KMS-11 (cell line): Measurements from ENCODE around the gene ADAT1.

Source experiments
- H2AFZ ChIP-seq: fragments of 200-600 bp; sonication (generic); 2 replicates; pipeline ENCODE4 v1.6.1; 2016; ENCODE audit warnings: antibody characterized with exemption, mixed run types, low read depth
- H3K27ac ChIP-seq: fragments of 200-600 bp; sonication (generic); 2 replicates; pipeline ENCODE4 v1.6.1; 2016; ENCODE audit warnings: mild to moderate bottlenecking, mixed run types
- H3K27me3 ChIP-seq: fragments of 200-600 bp; sonication (generic); 2 replicates; pipeline ENCODE4 v1.6.1; 2017; ENCODE audit warnings: mild to moderate bottlenecking, low read depth, mixed run types, moderate library complexity; ENCODE audit not compliant: insufficient read depth
- H3K36me3 ChIP-seq: fragments of 200-600 bp; sonication (generic); 2 replicates; pipeline ENCODE4 v1.6.1; 2017; ENCODE audit warnings: mild to moderate bottlenecking, mixed run types; ENCODE audit not compliant: insufficient read depth
- H3K4me1 ChIP-seq: fragments of 200-600 bp; sonication (generic); 2 replicates; pipeline ENCODE4 v1.6.1; 2016; ENCODE audit warnings: mild to moderate bottlenecking, low read depth, mixed run types; ENCODE audit not compliant: poor library complexity, severe bottlenecking
- H3K4me2 ChIP-seq: fragments of 200-600 bp; sonication (generic); 2 replicates; pipeline ENCODE4 v1.7.0; 2016; ENCODE audit warnings: mild to moderate bottlenecking, mixed run types
- H3K4me3 ChIP-seq: fragments of 200-600 bp; sonication (generic); IDR thresholded peaks from 2 replicates; pipeline ENCODE4 v1.6.1; 2017; ENCODE audit warnings: low read depth, low read length, mixed read lengths; ENCODE audit not compliant: insufficient read depth
- H3K79me2 ChIP-seq: fragments of 200-600 bp; sonication (generic); 2 replicates; pipeline ENCODE4 v1.6.1; 2016; ENCODE audit warnings: low read depth, mixed run types; ENCODE audit not compliant: insufficient read depth
- H3K9ac ChIP-seq: fragments of 200-600 bp; sonication (generic); 2 replicates; pipeline ENCODE4 v1.6.1; 2016; ENCODE audit warnings: mild to moderate bottlenecking, mixed run types
- H4K20me1 ChIP-seq: fragments of 200-600 bp; sonication (generic); 2 replicates; pipeline ENCODE4 v1.6.1; 2016; ENCODE audit warnings: mild to moderate bottlenecking, mixed run types; ENCODE audit not compliant: insufficient read depth
- TF ChIP-seq, protein P1 (sequence below): fragments of 200-600 bp; sonication (generic); conservative IDR thresholded peaks from 2 replicates; pipeline ENCODE4 v1.6.1; 2017; ENCODE audit warnings: low read depth, mild to moderate bottlenecking, antibody characterized with exemption, low read length, moderate library complexity, mixed read lengths

ADAT1 gene

DNA sequence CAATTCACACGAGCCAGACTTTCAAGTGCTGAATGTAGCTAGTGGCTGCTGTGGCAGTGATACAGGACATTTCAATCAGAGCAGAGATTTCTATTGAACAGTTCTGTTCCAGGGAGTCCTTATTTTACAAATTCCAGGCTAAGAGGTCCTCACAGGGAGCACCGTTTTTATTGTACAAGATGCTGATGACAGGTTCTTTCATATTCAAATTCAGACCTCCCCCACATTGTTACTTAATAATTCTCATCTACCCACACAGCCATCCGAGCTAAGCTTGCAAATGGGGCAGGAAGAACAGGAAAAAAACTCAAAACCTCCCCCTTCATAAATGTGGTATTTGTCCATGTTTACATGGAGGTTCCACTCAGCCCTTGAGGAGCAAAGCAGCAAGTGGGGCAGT is 47.1 kb downstream of the ADAT1 start:
- H4K20me1 ChIP-seq: no peaks in the 10 kb centered on the region
- H2AFZ ChIP-seq: no peak overlapping the region
- TF ChIP-seq, protein P1, sequence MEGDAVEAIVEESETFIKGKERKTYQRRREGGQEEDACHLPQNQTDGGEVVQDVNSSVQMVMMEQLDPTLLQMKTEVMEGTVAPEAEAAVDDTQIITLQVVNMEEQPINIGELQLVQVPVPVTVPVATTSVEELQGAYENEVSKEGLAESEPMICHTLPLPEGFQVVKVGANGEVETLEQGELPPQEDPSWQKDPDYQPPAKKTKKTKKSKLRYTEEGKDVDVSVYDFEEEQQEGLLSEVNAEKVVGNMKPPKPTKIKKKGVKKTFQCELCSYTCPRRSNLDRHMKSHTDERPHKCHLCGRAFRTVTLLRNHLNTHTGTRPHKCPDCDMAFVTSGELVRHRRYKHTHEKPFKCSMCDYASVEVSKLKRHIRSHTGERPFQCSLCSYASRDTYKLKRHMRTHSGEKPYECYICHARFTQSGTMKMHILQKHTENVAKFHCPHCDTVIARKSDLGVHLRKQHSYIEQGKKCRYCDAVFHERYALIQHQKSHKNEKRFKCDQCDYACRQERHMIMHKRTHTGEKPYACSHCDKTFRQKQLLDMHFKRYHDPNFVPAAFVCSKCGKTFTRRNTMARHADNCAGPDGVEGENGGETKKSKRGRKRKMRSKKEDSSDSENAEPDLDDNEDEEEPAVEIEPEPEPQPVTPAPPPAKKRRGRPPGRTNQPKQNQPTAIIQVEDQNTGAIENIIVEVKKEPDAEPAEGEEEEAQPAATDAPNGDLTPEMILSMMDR: no peak
- H3K27me3 ChIP-seq: no peaks in the 10 kb centered on the region
- H3K79me2 ChIP-seq: no peaks in the 10 kb centered on the region
- H3K4me3 ChIP-seq: no peak overlapping the region
- H3K36me3 ChIP-seq: peaks cover 6% of the 10 kb centered on the region; the same call in 1 of the 2 replicates
- no peak overlapping the region for H3K27ac ChIP-seq
- no peak overlapping the region for H3K4me2 ChIP-seq
- H3K9ac ChIP-seq: no peak overlapping the region
- H3K4me1 ChIP-seq: no peaks in the 10 kb centered on the region

DNA sequence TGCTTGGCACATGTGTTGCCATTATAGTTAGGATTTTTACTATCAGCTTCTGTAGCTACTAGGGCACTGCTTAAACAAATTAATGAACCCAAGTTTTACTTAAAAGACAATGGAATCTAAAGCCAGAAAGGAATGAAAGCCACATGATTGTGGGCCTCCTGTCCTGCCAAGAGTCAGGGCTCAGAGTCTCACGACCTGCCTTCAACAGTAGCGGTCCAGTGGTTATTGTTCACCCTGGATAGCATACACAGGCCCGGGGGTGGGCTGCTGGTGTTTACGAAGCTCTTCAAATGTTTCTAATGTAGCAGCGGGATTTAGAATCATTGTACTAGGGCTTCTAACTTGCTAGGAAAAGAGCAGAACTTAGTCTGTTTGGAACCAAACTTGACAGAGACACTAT is 49.1 kb downstream of the ADAT1 start:
- Histone ChIP-seq H3K79me2 (no peaks in the 10 kb centered on the region), H3K36me3 (peaks cover 6% of the 10 kb centered on the region; the same call in 1 of the 2 replicates), H3K4me3 (no peak overlapping the region)

DNA sequence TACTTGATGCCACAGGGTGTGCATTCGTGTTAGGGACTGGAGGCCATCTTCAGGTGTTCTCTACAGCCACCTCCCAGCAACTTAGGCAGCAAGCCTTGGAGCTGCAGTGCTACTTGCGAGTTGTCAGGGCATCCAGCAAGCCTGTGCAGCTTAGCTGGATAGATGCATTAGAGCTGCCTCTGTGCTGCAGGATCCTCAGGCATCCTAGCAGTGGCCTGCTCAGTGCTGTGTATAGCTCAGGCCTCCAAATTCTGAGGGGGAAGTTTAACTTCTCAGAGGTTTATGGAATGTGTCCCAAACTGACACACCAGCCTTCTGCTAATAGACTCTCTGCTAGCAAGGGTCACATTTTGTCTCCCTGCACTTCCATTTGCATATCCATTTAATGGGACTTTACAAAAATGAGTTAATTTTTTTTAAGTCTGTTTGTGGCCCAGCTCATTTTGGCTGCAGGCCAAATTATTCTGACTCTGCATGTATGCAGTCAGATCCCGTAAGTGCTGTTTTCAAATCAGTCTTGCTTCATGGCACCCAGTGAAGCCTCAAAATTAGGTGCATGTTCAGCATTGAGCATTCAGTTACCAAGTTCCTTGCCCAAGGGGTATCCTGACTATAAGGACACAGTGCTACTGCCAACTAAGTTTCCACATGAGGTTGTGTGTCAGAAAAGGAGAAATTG is 50.1 kb downstream of the ADAT1 start:
- peaks cover 15% of the 10 kb centered on the region; the same call in 1 of the 2 replicates for H3K36me3 ChIP-seq

More for the DNA sequence above, 49.1 kb downstream of the ADAT1 start:
- TF ChIP-seq, protein P1: no peak
- H3K9ac ChIP-seq: no peak overlapping the region
- H3K27me3 ChIP-seq: no peaks in the 10 kb centered on the region
- H3K4me2 ChIP-seq: no peak overlapping the region
- H3K4me1 ChIP-seq: no peaks in the 10 kb centered on the region
- no peak overlapping the region for H2AFZ ChIP-seq
- no peak overlapping the region for H3K27ac ChIP-seq
- H4K20me1 ChIP-seq: no peaks in the 10 kb centered on the region

DNA sequence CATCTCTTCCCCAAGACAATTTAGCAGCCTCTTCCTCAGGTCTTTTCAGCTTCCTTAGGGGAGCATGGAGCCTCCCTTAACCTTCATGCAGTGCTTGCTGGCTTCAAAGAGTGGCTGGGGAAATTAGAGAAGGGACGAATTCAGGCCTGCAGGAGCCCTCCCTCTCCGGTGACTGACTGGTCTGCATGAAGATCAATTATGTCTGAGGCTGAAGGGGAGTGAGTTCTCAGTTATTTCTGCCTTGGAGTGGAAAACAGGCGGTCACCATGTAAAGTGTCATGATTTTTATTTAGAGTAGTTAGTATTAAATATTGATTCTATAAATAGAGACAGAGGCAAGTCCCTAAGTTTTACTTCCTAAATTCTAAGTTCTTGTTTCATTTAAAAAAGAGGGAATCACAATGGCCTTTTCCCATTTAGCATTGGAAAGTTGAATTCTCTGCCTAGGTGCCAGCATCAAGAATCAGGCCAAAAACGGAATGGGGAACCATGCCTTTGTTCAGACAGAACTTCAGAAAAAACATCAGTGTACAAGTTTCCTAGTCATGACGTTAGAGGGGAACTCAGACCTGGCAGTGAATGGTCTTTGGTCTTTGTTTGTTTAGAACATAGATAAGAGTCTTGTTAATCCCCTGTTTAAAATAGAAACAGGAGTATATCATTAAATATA is 52.5 kb downstream of the ADAT1 start:
- TF ChIP-seq, protein P1: no peak
- Histone ChIP-seq H3K4me2 (no peak overlapping the region), H3K4me3 (no peak overlapping the region), H2AFZ (no peak overlapping the region), H3K79me2 (peaks cover 19% of the 10 kb centered on the region; the same call in 1 of the 2 replicates), H3K9ac (no peak overlapping the region), H4K20me1 (no peaks in the 10 kb centered on the region), H3K27ac (no peak overlapping the region), H3K27me3 (no peaks in the 10 kb centered on the region), H3K36me3 (peaks cover 11% of the 10 kb centered on the region; the same call in 1 of the 2 replicates), H3K4me1 (peaks cover 6% of the 10 kb centered on the region)

More for the DNA sequence above, 50.1 kb downstream of the ADAT1 start:
- H3K4me1 ChIP-seq: no peaks in the 10 kb centered on the region
- no peak overlapping the region for H3K27ac ChIP-seq
- no peaks in the 10 kb centered on the region for H4K20me1 ChIP-seq
- H3K4me2 ChIP-seq: no peak overlapping the region
- 0 out of 2 replicates have a peak, but pooled peaks cover 2% of the 10 kb centered on the region for H3K79me2 ChIP-seq
- TF ChIP-seq, protein P1: no peak
- H3K27me3 ChIP-seq: no peaks in the 10 kb centered on the region
- H2AFZ ChIP-seq: no peak overlapping the region
- H3K4me3 ChIP-seq: no peak overlapping the region
- no peak overlapping the region for H3K9ac ChIP-seq
